ENCODE measurements around the gene ARV1.

The ARV1 gene

DNA sequence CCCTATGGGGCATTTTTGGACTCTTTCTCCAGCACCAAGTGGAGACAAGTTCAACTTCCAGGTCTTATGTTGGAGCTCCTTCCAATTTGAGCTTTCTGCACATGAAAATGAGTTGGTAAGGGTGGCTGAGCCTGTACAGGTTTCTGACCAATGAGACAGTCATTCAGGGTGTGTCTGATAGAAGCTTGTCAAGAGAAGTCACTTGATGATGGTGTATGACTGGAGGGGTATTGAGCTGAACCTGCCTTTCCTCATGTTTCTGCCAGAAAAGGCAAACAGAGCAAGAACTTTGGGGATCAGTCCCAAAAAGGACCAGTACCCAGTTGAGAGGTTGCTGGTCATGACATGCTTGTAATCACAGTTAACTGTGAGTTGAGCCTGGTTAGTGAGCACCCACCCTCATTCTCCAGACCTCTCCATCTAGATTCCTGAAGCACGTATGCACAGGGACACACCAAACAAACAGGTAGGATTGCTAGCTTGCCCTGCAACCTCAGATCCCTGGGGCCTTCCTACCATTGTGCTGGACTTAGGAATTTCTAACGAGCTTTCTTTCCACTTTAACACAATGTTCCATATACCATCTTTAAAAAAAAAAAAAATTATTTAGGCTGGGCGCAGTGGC, 34.6 kb downstream of the ARV1 start:
- POLR2A ChIA-PET = no interaction called here
- no peak for DNase-seq

DNA sequence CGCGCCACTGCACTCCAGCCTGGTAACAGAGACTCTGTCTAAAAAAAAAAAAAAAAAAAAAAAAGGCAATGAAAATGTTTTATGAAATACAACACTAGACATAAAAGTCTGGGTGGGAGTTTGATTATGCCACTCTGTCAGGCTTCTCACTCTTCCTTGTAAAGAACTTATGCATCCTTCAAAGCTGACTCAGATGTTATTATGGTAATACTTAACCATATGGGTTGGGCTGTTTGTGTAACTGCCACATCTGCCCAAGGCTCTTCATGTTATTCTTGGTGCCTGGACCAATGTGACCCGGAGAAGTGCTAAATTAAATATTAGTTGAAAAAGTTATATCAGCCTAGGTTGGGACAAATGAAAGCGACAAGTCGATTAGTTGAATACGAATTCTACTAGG, 37.3 kb downstream of the ARV1 start:
- DNase-seq = no peak
- ChIA-PET CTCF (no interaction called here), POLR2A (no interaction called here)
- 96% methylated on average over 4 of the region's 6 CpGs for WGBS (ENCODE audit: insufficient coverage)
- peaks cover 0 to 29% (median 4%) of the 10 kb centered on the region in 4 experiments for H3K36me3 ChIP-seq (ENCODE audit: control insufficient read depth in 4 of 4, insufficient read depth in 4 of 4, low read length in 3 of 4)
- peaks cover 0 to 2% (median 0%) of the 10 kb centered on the region in 5 experiments for H3K27me3 ChIP-seq (replicated peaks in 2 of 5; ENCODE audit: control insufficient read depth in 4 of 5, insufficient read depth in 5 of 5, low read length in 4 of 5)
- H3K4me1 ChIP-seq (ENCODE audit: control extremely low read depth in 1 of 4, control insufficient read depth in 4 of 4, insufficient read depth in 4 of 4, low read length in 3 of 4) = peaks cover 0 to 12% (median 6%) of the 10 kb centered on the region in 4 experiments
- no peak overlapping the region for H3K27ac ChIP-seq (ENCODE audit: insufficient read depth in 1 of 2, low read depth in 1 of 2, low read length in 2 of 2, poor library complexity in 1 of 2, severe bottlenecking in 2 of 2)
- H3K4me3 ChIP-seq (ENCODE audit: control insufficient read depth in 1 of 7, extremely low read depth in 1 of 7, insufficient read depth in 4 of 7, low read depth in 2 of 7, low read length in 6 of 7) = no peak overlapping the region
- no peaks in the 10 kb centered on the region for H3K9me3 ChIP-seq (ENCODE audit: control extremely low read depth in 1 of 5, control insufficient read depth in 4 of 5, insufficient read depth in 2 of 5, low read depth in 1 of 5, low read length in 4 of 5)

More for the DNA sequence above, 34.6 kb downstream of the ARV1 start:
- peaks cover 0 to 12% (median 0%) of the 10 kb centered on the region in 4 experiments for H3K36me3 ChIP-seq (ENCODE audit: control insufficient read depth in 4 of 4, insufficient read depth in 4 of 4, low read length in 3 of 4)
- no peaks in the 10 kb centered on the region for H3K9me3 ChIP-seq (ENCODE audit: control extremely low read depth in 1 of 5, control insufficient read depth in 4 of 5, insufficient read depth in 2 of 5, low read depth in 1 of 5, low read length in 4 of 5)
- H3K4me3 ChIP-seq (ENCODE audit: control insufficient read depth in 1 of 7, extremely low read depth in 1 of 7, insufficient read depth in 4 of 7, low read depth in 2 of 7, low read length in 6 of 7) = no peak overlapping the region
- H3K4me1 ChIP-seq (ENCODE audit: control extremely low read depth in 1 of 4, control insufficient read depth in 4 of 4, insufficient read depth in 4 of 4, low read length in 3 of 4) = no peaks in the 10 kb centered on the region
- WGBS (ENCODE audit: insufficient coverage) = 90% methylated on average over 2 of the region's 3 CpGs
- peaks cover 0 to 2% (median 0%) of the 10 kb centered on the region in 5 experiments for H3K27me3 ChIP-seq (replicated peaks in 2 of 5; ENCODE audit: control insufficient read depth in 4 of 5, insufficient read depth in 5 of 5, low read length in 4 of 5)
- CTCF ChIA-PET = interaction anchor here (0.7 to 0.9 kb wide), 2 partner anchors 209 to 596 kb away, joined by 3 read pairs; no protein-coding TSS in a partner anchor
- no peak overlapping the region for H3K27ac ChIP-seq (ENCODE audit: insufficient read depth in 1 of 2, low read depth in 1 of 2, low read length in 2 of 2, poor library complexity in 1 of 2, severe bottlenecking in 2 of 2)

DNA sequence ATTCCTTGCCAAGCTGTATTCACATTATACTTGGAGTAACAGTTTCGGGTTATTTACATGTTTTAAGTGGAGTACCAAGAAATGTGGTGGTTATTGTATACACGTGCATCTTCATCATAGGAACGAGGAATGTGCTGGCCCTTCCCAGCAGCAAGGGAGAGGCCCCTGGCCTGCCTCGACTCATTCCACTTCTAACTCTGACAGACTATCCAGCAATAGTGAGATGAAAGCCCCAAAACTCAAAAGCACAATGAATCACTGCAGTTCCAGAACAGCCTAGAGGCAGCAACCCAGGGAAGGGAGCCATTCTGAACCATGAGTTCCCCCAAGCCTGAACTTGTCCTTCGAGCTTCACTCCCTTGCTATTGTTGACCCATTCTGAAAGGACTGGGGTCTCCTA, 38.1 kb downstream of the ARV1 start:
- Histone ChIP-seq H3K9me3 (ENCODE audit: control extremely low read depth in 1 of 5, control insufficient read depth in 4 of 5, insufficient read depth in 2 of 5, low read depth in 1 of 5, low read length in 4 of 5) (no peaks in the 10 kb centered on the region), H3K4me1 (ENCODE audit: control extremely low read depth in 1 of 4, control insufficient read depth in 4 of 4, insufficient read depth in 4 of 4, low read length in 3 of 4) (peaks cover 0 to 14% (median 6%) of the 10 kb centered on the region in 4 experiments), H3K36me3 (ENCODE audit: control insufficient read depth in 4 of 4, insufficient read depth in 4 of 4, low read length in 3 of 4) (peaks cover 0 to 30% (median 6%) of the 10 kb centered on the region in 4 experiments), H3K27ac (ENCODE audit: insufficient read depth in 1 of 2, low read depth in 1 of 2, low read length in 2 of 2, poor library complexity in 1 of 2, severe bottlenecking in 2 of 2) (no peak overlapping the region), H3K4me3 (ENCODE audit: control insufficient read depth in 1 of 7, extremely low read depth in 1 of 7, insufficient read depth in 4 of 7, low read depth in 2 of 7, low read length in 6 of 7) (no peak overlapping the region), H3K27me3 (replicated peaks in 2 of 5; ENCODE audit: control insufficient read depth in 4 of 5, insufficient read depth in 5 of 5, low read length in 4 of 5) (peaks cover 0 to 2% (median 0%) of the 10 kb centered on the region in 5 experiments)
- no peak for DNase-seq
- WGBS (ENCODE audit: insufficient coverage) = 92% methylated on average over 4 of the region's 5 CpGs
- POLR2A ChIA-PET = no interaction called here
- CTCF ChIA-PET = interaction anchor here (1.2 kb wide), 1 partner anchor 190 kb away, joined by 3 read pairs; no protein-coding TSS in a partner anchor

DNA sequence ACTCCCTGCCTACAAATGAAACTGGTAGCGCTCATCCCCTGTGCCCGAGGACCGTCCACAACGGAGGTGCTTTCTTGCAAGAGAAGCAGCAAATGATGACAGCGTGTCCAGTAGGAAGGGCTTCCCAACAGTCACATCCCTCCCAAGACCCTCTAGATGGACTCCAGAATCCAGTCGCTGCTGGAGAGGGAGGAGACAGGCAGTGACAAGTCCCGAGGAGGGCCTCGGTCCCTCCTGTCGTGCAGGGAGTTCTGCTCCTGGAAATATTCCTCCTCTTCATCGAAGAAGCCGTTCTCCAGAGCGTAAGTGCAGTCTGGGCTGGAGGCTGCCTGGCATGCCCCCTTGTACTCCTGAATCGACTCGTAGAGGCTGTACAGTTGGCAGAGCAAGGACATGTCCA, 40.8 kb downstream of the ARV1 start:
- no peak for DNase-seq
- H3K36me3 ChIP-seq (ENCODE audit: control insufficient read depth in 4 of 4, insufficient read depth in 4 of 4, low read length in 3 of 4) = peaks cover 0 to 34% (median 6%) of the 10 kb centered on the region in 4 experiments
- H3K4me1 ChIP-seq (ENCODE audit: control extremely low read depth in 1 of 4, control insufficient read depth in 4 of 4, insufficient read depth in 4 of 4, low read length in 3 of 4) = peaks cover 0 to 14% (median 6%) of the 10 kb centered on the region in 4 experiments
- no peaks in the 10 kb centered on the region for H3K27me3 ChIP-seq (replicated peaks in 2 of 5; ENCODE audit: control insufficient read depth in 4 of 5, insufficient read depth in 5 of 5, low read length in 4 of 5)
- H3K4me3 ChIP-seq (ENCODE audit: control insufficient read depth in 1 of 7, extremely low read depth in 1 of 7, insufficient read depth in 4 of 7, low read depth in 2 of 7, low read length in 6 of 7) = no peak overlapping the region
- CTCF ChIA-PET = no interaction called here
- no peaks in the 10 kb centered on the region for H3K9me3 ChIP-seq (ENCODE audit: control extremely low read depth in 1 of 5, control insufficient read depth in 4 of 5, insufficient read depth in 2 of 5, low read depth in 1 of 5, low read length in 4 of 5)
- 93% methylated on average over 14 of the region's 14 CpGs for WGBS (ENCODE audit: insufficient coverage)
- H3K27ac ChIP-seq (ENCODE audit: insufficient read depth in 1 of 2, low read depth in 1 of 2, low read length in 2 of 2, poor library complexity in 1 of 2, severe bottlenecking in 2 of 2) = no peak overlapping the region
- POLR2A ChIA-PET = no interaction called here

GRCh38 chr1:231020139-231020601, 41.3 kb downstream of the ARV1 start:
- H3K9me3 ChIP-seq (ENCODE audit: control extremely low read depth in 1 of 5, control insufficient read depth in 4 of 5, insufficient read depth in 2 of 5, low read depth in 1 of 5, low read length in 4 of 5) = no peaks in the 10 kb centered on the region
- peaks cover 0 to 36% (median 6%) of the 10 kb centered on the region in 4 experiments for H3K36me3 ChIP-seq (ENCODE audit: control insufficient read depth in 4 of 4, insufficient read depth in 4 of 4, low read length in 3 of 4)
- peak in 2 of 3 donors; percentile 54 to 58 for DNase-seq
- ChIA-PET CTCF (no interaction called here), POLR2A (no interaction called here)
- WGBS (ENCODE audit: insufficient coverage) = 82% methylated on average over 14 of the region's 14 CpGs
- H3K4me1 ChIP-seq (ENCODE audit: control extremely low read depth in 1 of 4, control insufficient read depth in 4 of 4, insufficient read depth in 4 of 4, low read length in 3 of 4) = peaks cover 0 to 14% (median 6%) of the 10 kb centered on the region in 4 experiments
- H3K4me3 ChIP-seq (ENCODE audit: control insufficient read depth in 1 of 7, extremely low read depth in 1 of 7, insufficient read depth in 4 of 7, low read depth in 2 of 7, low read length in 6 of 7) = peak overlapping the region in 1 of 7 experiments; percentile 11
- no peak overlapping the region for H3K27ac ChIP-seq (ENCODE audit: insufficient read depth in 1 of 2, low read depth in 1 of 2, low read length in 2 of 2, poor library complexity in 1 of 2, severe bottlenecking in 2 of 2)
- H3K27me3 ChIP-seq (replicated peaks in 2 of 5; ENCODE audit: control insufficient read depth in 4 of 5, insufficient read depth in 5 of 5, low read length in 4 of 5) = no peaks in the 10 kb centered on the region

DNA sequence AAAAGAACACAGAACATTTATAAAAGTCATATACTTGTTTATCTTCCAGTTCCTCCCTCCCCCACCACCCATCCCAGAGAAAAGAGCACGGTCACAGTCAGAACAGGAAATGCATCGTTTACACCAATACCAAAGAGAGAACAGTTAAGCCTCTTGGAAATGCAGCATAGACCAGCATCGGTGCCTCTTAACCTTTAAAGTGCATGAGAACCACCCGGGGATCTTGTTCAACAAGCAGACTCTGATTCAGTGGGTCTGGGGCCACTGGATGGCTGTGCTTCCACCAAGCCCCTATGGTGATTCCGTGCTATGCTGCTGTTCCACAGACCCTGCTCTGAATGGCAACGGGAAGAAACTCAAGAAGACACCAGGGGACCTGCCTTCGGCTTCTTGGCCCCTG, 41.9 kb downstream of the ARV1 start:
- no peak for DNase-seq
- no peaks in the 10 kb centered on the region for H3K27me3 ChIP-seq (replicated peaks in 2 of 5; ENCODE audit: control insufficient read depth in 4 of 5, insufficient read depth in 5 of 5, low read length in 4 of 5)
- H3K36me3 ChIP-seq (ENCODE audit: control insufficient read depth in 4 of 4, insufficient read depth in 4 of 4, low read length in 3 of 4) = peaks cover 0 to 38% (median 6%) of the 10 kb centered on the region in 4 experiments
- POLR2A ChIA-PET = no interaction called here
- H3K4me3 ChIP-seq (ENCODE audit: control insufficient read depth in 1 of 7, extremely low read depth in 1 of 7, insufficient read depth in 4 of 7, low read depth in 2 of 7, low read length in 6 of 7) = no peak overlapping the region
- H3K27ac ChIP-seq (ENCODE audit: insufficient read depth in 1 of 2, low read depth in 1 of 2, low read length in 2 of 2, poor library complexity in 1 of 2, severe bottlenecking in 2 of 2) = no peak overlapping the region
- H3K4me1 ChIP-seq (ENCODE audit: control extremely low read depth in 1 of 4, control insufficient read depth in 4 of 4, insufficient read depth in 4 of 4, low read length in 3 of 4) = peaks cover 0 to 14% (median 6%) of the 10 kb centered on the region in 4 experiments
- H3K9me3 ChIP-seq (ENCODE audit: control extremely low read depth in 1 of 5, control insufficient read depth in 4 of 5, insufficient read depth in 2 of 5, low read depth in 1 of 5, low read length in 4 of 5) = no peaks in the 10 kb centered on the region
- CTCF ChIA-PET = interaction anchor here (1.4 kb wide), 1 partner anchor 41 kb away, joined by 3 read pairs; no protein-coding TSS in a partner anchor
- 68% methylated on average over 7 of the region's 7 CpGs for WGBS (ENCODE audit: insufficient coverage)

DNA sequence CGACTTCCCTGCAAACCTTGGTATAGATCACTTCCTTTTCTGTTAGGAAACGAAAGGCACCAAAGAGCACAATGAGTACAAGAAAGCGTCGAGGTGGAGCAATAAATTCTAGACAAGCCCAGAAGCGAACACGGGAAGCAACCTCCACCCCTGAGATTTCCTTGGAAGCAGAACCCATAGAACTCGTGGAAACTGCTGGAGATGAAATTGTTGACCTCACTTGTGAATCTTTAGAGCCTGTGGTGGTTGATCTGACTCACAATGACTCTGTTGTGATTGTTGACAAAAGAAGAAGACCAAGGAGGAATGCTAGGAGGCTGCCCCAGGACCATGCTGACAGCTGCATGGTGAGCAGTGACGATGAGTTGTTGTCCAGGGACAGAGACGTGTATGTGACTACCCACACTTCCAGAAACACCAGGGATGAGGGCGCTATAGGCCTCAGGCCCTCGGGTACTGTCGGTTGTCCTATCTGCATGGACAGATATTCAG, 42.7 kb downstream of the ARV1 start:
- H3K4me3 ChIP-seq (ENCODE audit: control insufficient read depth in 1 of 7, extremely low read depth in 1 of 7, insufficient read depth in 4 of 7, low read depth in 2 of 7, low read length in 6 of 7) = no peak overlapping the region

More for the DNA sequence above, 42.7 kb downstream of the ARV1 start:
- no peak for DNase-seq
- Histone ChIP-seq H3K36me3 (ENCODE audit: control insufficient read depth in 4 of 4, insufficient read depth in 4 of 4, low read length in 3 of 4) (peaks cover 0 to 33% (median 6%) of the 10 kb centered on the region in 4 experiments), H3K4me1 (ENCODE audit: control extremely low read depth in 1 of 4, control insufficient read depth in 4 of 4, insufficient read depth in 4 of 4, low read length in 3 of 4) (peaks cover 0 to 16% (median 6%) of the 10 kb centered on the region in 4 experiments), H3K27me3 (replicated peaks in 2 of 5; ENCODE audit: control insufficient read depth in 4 of 5, insufficient read depth in 5 of 5, low read length in 4 of 5) (no peaks in the 10 kb centered on the region), H3K27ac (ENCODE audit: insufficient read depth in 1 of 2, low read depth in 1 of 2, low read length in 2 of 2, poor library complexity in 1 of 2, severe bottlenecking in 2 of 2) (no peak overlapping the region), H3K9me3 (ENCODE audit: control extremely low read depth in 1 of 5, control insufficient read depth in 4 of 5, insufficient read depth in 2 of 5, low read depth in 1 of 5, low read length in 4 of 5) (no peaks in the 10 kb centered on the region)
- ChIA-PET CTCF (interaction anchor here (1.4 kb wide), 1 partner anchor 42 kb away, joined by 3 read pairs; no protein-coding TSS in a partner anchor), POLR2A (no interaction called here)
- 88% methylated on average over 12 of the region's 12 CpGs for WGBS (ENCODE audit: insufficient coverage)
